Esophagus muscularis mucosa (tissue), 4 donors: ENCODE data around the gene NEMF. TPM values are rescaled to one million over a fixed set of nuclear protein-coding genes. Genes with fewer than 3 reads are reported as not detected.
A peak's percentile ranks its signal among the peaks of the same experiment; 100 is the strongest.

Experiments
- DNase-seq: peaks from one replicate; pipeline ENCODE4 v3.0.0-alpha.2; 2017; ENCODE audit errors: extremely low spot score
- H3K27ac ChIP-seq, 4 donors: fragments of 200-600 bp; sonication (generic); replicated peaks in 1 of 4; 1 replicate in 3 of 4; 2 replicates in 1 of 4; pipeline ENCODE4 v1.5.1; 2016 to 2019; ENCODE audit warnings: mild to moderate bottlenecking in 1 of 4
- H3K27me3 ChIP-seq, 4 donors: fragments of 200-600 bp; sonication (generic); one replicate each; pipeline versions ENCODE4 v1.5.1 to v1.6.0; 2016 to 2019
- H3K36me3 ChIP-seq, 4 donors: fragments of 200-600 bp; sonication (generic); one replicate each; pipeline ENCODE4 v1.5.1; 2016 to 2019
- H3K4me1 ChIP-seq, 4 donors: fragments of 200-600 bp; sonication (generic); one replicate each; pipeline ENCODE4 v1.5.1; 2016 to 2019
- H3K4me3 ChIP-seq, 4 donors: fragments of 200-600 bp; sonication (generic); 1 replicate in 2 of 4; 2 replicates in 2 of 4; pipeline ENCODE4 v1.5.1; 2016 to 2019; ENCODE audit warnings: mild to moderate bottlenecking in 4 of 4, moderate library complexity in 1 of 4
- H3K9me3 ChIP-seq, 4 donors: fragments of 200-600 bp; sonication (generic); 1 replicate in 3 of 4; 2 replicates in 1 of 4; pipeline ENCODE4 v1.5.1; 2016 to 2019
- CTCF ChIP-seq, 3 experiments: fragments of 200-600 bp in 2 of 3; fragments of 450-650 bp in 1 of 3; sonication (generic) in 2 of 3; IDR thresholded peaks; one replicate each; pipeline ENCODE4 v1.5.1; 2017 to 2019; ENCODE audit warnings: antibody characterized with exemption in 3 of 3, mild to moderate bottlenecking in 2 of 3, moderate library complexity in 1 of 3
- EP300 ChIP-seq: sonication (generic); formaldehyde crosslinking; IDR thresholded peaks from one replicate; pipeline ENCODE4 v1.6.1; 2017; ENCODE audit warnings: antibody characterized with exemption
- POLR2A ChIP-seq: fragments of 450-650 bp; IDR thresholded peaks from one replicate; pipeline ENCODE4 v1.6.1; 2017; ENCODE audit warnings: antibody characterized with exemption, moderate library complexity, mild to moderate bottlenecking, low read depth
- POLR2AphosphoS5 ChIP-seq, 2 donors: sonication (generic); formaldehyde crosslinking; IDR thresholded peaks; one replicate each; pipeline ENCODE4 v1.6.1; 2017; ENCODE audit warnings: antibody characterized with exemption in 2 of 2
- WGBS: methylation state at CpG from one replicate; pipeline ENCODE4 v1.1.5; 2018; 5-methylcytosine and 5-hydroxymethylcytosine counted together
- intact Hi-C: fragments of 100-400 bp; cut with DNase I; formaldehyde crosslinking; loops from one replicate; pipeline ENCODE4 v1.15.1; 2023
- total RNA-seq, 4 donors: library from RNA; depleted of rRNA; stranded (reverse); fragments of >200 nt; gene quantifications; one replicate each; pipeline versions ENCODE4 v1.1.0 to v1.2.1, GENCODE V29; 2016

NEMF gene
- total RNA-seq, 4 donors from 2014 or later: 40.6 to 71.0 (median 56.4) TPM

DNA sequence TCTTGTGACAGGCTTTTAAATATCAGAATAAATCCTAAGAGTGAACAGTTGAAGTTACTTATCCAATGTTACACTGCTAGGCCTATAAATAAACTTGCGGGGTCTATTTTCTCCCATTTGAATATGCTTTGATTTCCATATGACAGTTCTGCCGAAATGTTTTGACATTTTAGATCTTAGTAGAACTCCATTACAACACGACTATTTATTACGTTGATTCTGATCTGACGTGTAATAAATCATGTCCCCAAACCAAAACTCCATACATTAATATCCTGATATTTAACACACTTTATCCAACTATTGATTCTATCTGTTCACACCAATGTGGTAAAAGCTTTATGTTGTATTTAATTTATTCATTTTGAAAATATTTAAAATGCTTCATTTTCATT is 16.1 kb upstream of the NEMF start:
- peak overlapping the region; percentile 59 to 66 (median 64) for H3K4me3 ChIP-seq
- H3K9me3 ChIP-seq: no peaks in the 10 kb centered on the region
- intact Hi-C loops: loop anchor here (5.0 kb wide), 1 partner anchor 239 kb away; no protein-coding TSS in a partner anchor
- H3K36me3 ChIP-seq: no peaks in the 10 kb centered on the region
- TF ChIP-seq POLR2AphosphoS5 (IDR thresholded peaks at IDR 0.05): no peak
- no peak for TF ChIP-seq CTCF (IDR thresholded peaks at IDR 0.05)
- no peak for TF ChIP-seq EP300
- no peak for TF ChIP-seq POLR2A
- no peak for DNase-seq
- H3K27me3 ChIP-seq: no peaks in the 10 kb centered on the region
- WGBS: 41% methylated on average over 5 of the region's 5 CpGs
- peaks cover 10 to 39% (median 36%) of the 10 kb centered on the region in 4 donors for H3K4me1 ChIP-seq
- H3K27ac ChIP-seq: peak overlapping the region; percentile 89 to 96 (median 90)

DNA sequence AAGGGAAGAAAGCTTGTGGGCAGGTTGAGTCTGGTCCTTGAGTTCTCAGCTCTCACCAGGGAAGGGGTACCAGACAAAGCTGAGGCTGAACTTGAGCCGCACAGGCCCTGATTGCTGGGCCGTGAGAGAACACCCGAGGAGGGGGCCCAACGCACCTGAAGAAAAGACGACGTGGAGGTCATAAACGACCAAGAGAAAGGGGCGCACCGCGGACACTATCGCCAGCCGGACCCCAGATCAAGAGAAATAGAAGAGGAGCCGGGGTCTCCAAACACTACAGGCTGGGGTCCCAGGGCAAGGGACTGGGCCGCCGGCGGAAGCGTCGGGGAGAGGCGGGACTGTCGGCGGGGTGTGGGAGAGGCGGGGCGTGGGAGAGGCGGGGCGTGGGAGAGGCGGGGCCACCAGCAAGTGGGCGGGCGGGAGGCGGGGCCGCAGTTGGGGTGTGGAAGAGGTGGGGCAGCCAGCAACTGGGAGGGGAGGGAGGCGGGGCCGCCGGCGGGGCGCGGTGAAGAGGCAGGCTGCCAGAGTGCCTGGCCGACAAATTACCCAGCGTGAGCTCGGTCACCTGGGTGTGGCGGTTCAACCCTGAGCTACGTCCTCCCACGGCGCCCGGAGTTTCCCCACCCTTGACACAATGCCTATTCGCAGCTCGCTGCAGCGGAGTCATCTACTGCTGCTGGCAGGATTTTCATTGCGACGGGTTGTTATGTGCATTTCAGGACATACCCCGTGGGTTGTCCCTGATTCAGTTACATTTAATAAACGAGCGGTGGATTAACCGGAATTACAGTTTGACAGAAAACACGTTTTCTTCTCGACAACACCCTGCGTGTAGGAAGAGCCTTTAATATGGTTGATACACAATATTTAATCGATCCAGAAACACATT is 15.5 kb upstream of the NEMF start:
- peaks cover 10 to 43% (median 41%) of the 10 kb centered on the region in 4 donors for H3K4me1 ChIP-seq
- intact Hi-C loops: loop anchor here (5.0 kb wide), 1 partner anchor 239 kb away; no protein-coding TSS in a partner anchor
- peak overlapping the region; percentile 59 to 66 (median 64) for H3K4me3 ChIP-seq
- TF ChIP-seq POLR2AphosphoS5 (IDR thresholded peaks at IDR 0.05): peak; percentile 93 to 96
- TF ChIP-seq POLR2A: peak; percentile 44
- no peak for TF ChIP-seq EP300
- TF ChIP-seq CTCF (IDR thresholded peaks at IDR 0.05): peak in 1 of 3 experiments; percentile 3
- H3K27ac ChIP-seq: peak overlapping the region; percentile 89 to 96 (median 90)
- H3K9me3 ChIP-seq: no peaks in the 10 kb centered on the region
- peak; percentile 99 for DNase-seq
- H3K27me3 ChIP-seq: no peaks in the 10 kb centered on the region
- under 1% methylated on average over 24 of the region's 57 CpGs for WGBS
- no peaks in the 10 kb centered on the region for H3K36me3 ChIP-seq

DNA sequence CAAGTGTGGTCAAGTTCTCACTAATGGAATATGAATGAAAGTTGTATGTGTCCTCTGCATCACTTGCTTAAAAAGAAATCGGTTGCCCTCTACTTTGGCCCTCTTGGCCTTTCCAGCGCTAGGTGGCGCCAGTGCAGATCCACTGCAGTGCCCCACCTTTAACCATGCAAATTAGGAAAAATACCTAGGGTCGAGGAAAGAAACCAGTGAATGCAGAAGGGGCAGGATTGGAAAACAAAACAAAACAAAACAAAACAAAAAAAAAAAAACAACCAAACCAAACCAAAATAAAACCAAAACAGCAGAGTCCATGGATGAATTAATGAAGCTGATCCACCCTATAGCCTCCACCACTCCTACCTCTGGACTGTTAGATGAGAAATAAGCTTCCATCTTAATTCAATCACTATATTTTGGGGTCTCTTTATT is 12.9 kb upstream of the NEMF start:
- H3K36me3 ChIP-seq: no peaks in the 10 kb centered on the region
- peak overlapping the region; percentile 96 to 99 (median 98) for H3K27ac ChIP-seq
- peak in 1 of 2 donors; percentile 63 for TF ChIP-seq POLR2AphosphoS5 (IDR thresholded peaks at IDR 0.05)
- TF ChIP-seq CTCF (IDR thresholded peaks at IDR 0.05): peak; percentile 77 to 82 (median 78)
- no peak for TF ChIP-seq POLR2A
- TF ChIP-seq EP300: no peak
- H3K9me3 ChIP-seq: no peaks in the 10 kb centered on the region
- intact Hi-C loops: loop anchor here (5.0 kb wide), 1 partner anchor 242 kb away; no protein-coding TSS in a partner anchor
- peak; percentile 96 for DNase-seq
- H3K4me1 ChIP-seq: peaks cover 10 to 54% (median 51%) of the 10 kb centered on the region in 4 donors
- H3K4me3 ChIP-seq: no peak overlapping the region
- 5% methylated on average over 4 of the region's 4 CpGs for WGBS
- no peaks in the 10 kb centered on the region for H3K27me3 ChIP-seq

GRCh38 chr14:49863487-49864281 is 11.1 kb upstream of the NEMF start:
- peaks cover 7 to 53% (median 50%) of the 10 kb centered on the region in 4 donors for H3K4me1 ChIP-seq
- intact Hi-C loops: no loop called here
- H3K27ac ChIP-seq: peak overlapping the region; percentile 96 to 99 (median 98)
- H3K27me3 ChIP-seq: no peaks in the 10 kb centered on the region
- no peak for TF ChIP-seq EP300
- TF ChIP-seq POLR2AphosphoS5 (IDR thresholded peaks at IDR 0.05): no peak
- no peak for TF ChIP-seq CTCF (IDR thresholded peaks at IDR 0.05)
- TF ChIP-seq POLR2A: no peak
- no peaks in the 10 kb centered on the region for H3K36me3 ChIP-seq
- H3K4me3 ChIP-seq: peak overlapping the region; percentile 62 to 78 (median 74)
- no peak for DNase-seq
- 21% methylated on average over 9 of the region's 9 CpGs for WGBS
- no peaks in the 10 kb centered on the region for H3K9me3 ChIP-seq
